Heart right ventricle (tissue), 16 donors: ENCODE measurements around the gene FXR1. TPM values are rescaled to one million over a fixed set of nuclear protein-coding genes. Genes with fewer than 3 reads are reported as not detected.
"Not testable (repeated sequence)": the region's sequence is repeated elsewhere in the genome, so short reads cannot be mapped to it uniquely, and the experiment has no call there.

ENCODE experiments used
- ATAC-seq, 8 donors: fragments of 200-7000 bp; cut with Tn5 transposase; one replicate each; pipeline ENCODE4 v1.9.1; 2020; ENCODE audit warnings: mild to moderate bottlenecking in 8 of 8, moderate library complexity in 8 of 8, moderate number of reproducible peaks in 1 of 8
- DNase-seq, 2 donors: peaks; one replicate each; pipeline ENCODE4 v3.0.0-alpha.2; 2020
- H3K27ac ChIP-seq, 10 donors: fragments of 200-600 bp; sonication (generic) in 2 of 10; one replicate each; pipeline versions ENCODE4 v1.5.0 to v1.8.0; 2020 to 2022; ENCODE audit warnings: mild to moderate bottlenecking in 3 of 10
- H3K27me3 ChIP-seq, 7 donors: fragments of 200-600 bp; one replicate each; pipeline ENCODE4 v1.8.0; 2021 to 2022; ENCODE audit warnings: mild to moderate bottlenecking in 2 of 7
- H3K36me3 ChIP-seq, 9 donors: fragments of 200-600 bp; sonication (generic) in 1 of 9; one replicate each; pipeline versions ENCODE4 v1.5.0 to v1.8.0; 2020 to 2022; ENCODE audit warnings: mild to moderate bottlenecking in 2 of 9
- H3K4me1 ChIP-seq, 9 donors: fragments of 200-600 bp; sonication (generic) in 1 of 9; one replicate each; pipeline versions ENCODE4 v1.5.0 to v1.8.0; 2020 to 2022; ENCODE audit warnings: mild to moderate bottlenecking in 4 of 9
- H3K4me3 ChIP-seq, 10 donors: fragments of 200-600 bp; sonication (generic) in 2 of 10; one replicate each; pipeline versions ENCODE4 v1.5.0 to v1.8.0; 2020 to 2022; ENCODE audit warnings: mild to moderate bottlenecking in 7 of 10, moderate library complexity in 2 of 10
- H3K9me3 ChIP-seq, 11 donors: fragments of 200-600 bp in 10 of 11; sonication (generic) in 2 of 11; one replicate each; pipeline versions ENCODE4 v1.5.0 to v1.8.0; 2013 to 2022; ENCODE audit warnings: mild to moderate bottlenecking in 2 of 11, control low read depth in 1 of 11, moderate library complexity in 1 of 11
- CTCF ChIP-seq, 9 donors: fragments of 200-600 bp; sonication (generic) in 2 of 9; IDR thresholded peaks; one replicate each; pipeline versions ENCODE4 v1.5.0 to v1.8.0; 2021 to 2022; ENCODE audit warnings: antibody characterized with exemption in 9 of 9, mild to moderate bottlenecking in 5 of 9, moderate library complexity in 1 of 9
- WGBS, 2 donors: extraction: QIAGEN DNeasy Blood & Tissue Kit; methylation state at CpG; one replicate each; pipeline ENCODE4 v1.1.7; 2013; ENCODE audit warnings: inconsistent platforms in 1 of 2; 5-methylcytosine and 5-hydroxymethylcytosine counted together
- intact Hi-C, 10 donors: fragments of 100-400 bp; cut with DNase I; formaldehyde crosslinking; loops; one replicate each; pipeline versions ENCODE4 v1.11.1 to v1.14.2; 2022
- polyA plus RNA-seq, 2 donors: library from polyadenylated mRNA; stranded (reverse); fragments of 200-250 nt; gene quantifications; one replicate each; pipeline ENCODE4 v1.2.3, GENCODE V29; 2013
- total RNA-seq, 10 donors: library from RNA; stranded (reverse); fragmentation: NEBNext Ultra II Directional in 3 of 10; extraction: Animal tissue kit (Norgen Biotek cat#: 25700) in 3 of 10; gene quantifications; one replicate each; pipeline versions ENCODE4 v1.2.1 to v1.2.4, GENCODE V29; 2021 to 2023
- donor health status: Arrhythmogenic right ventricular cardiomyopathy.
- donor health status: ischemic (EF 13 %, LVEDD 7.1; RV severe dilation, severe dysfunction).
- donor health status: healthy with polysubstance abuse.
- donor health status: DM: no; HTN: yes; CAD: no.
- donor health status: DM: no; HTN: no; CAD: no.
- donor health status: ischemic (EF 25% LVEDD 6.9; RV normal size, moderate dysfunction).
- donor health status: ischemic (EF 25% LVEDD 5.7; RV mildly dilated, moderate dysfunction).
- donor health status: healthy.
- donor health status: DM: yes; HTN: yes; CAD: no.
- donor health status: Ischemic cardiomyopathy.
- donor health status: ischemic (EF 35%, LVEDD 5.7; RV mildly dilated, moderate dysfunction).
- donor health status: nonischemic (EF 11% LVEDD 7.7; RV severe dilation, severe dysfunction).
- donor health status: DM: yes; HTN: yes; CAD: no.
- donor health status: PGD.
- donor health status: ischemic (EF 29% LVEDD 5.4; RV normal size, mild dysfunction).
- donor health status: nonischemic (EF 23%, LVEDD 6.1; RV moderate dilation, normal function).

FXR1 gene
- total and polyA plus RNA-seq, 12 donors: 69.6 to 314 (median 268) TPM

GRCh38 chr3:180989291-180990163 lies 77.1 kb downstream of the FXR1 start, which contains the start of gene DNAJC19:
Gene DNAJC19 (minus strand): TSS chr3:180989736. CDS start chr3:180989602, 134 bp downstream.
- H3K27ac ChIP-seq: peak within 1 kb of the TSS; percentile 79 to 91 (median 86)
- ATAC-seq: peak; percentile 98 to 100 (median 99)
- peak within 1 kb of the TSS; percentile 59 to 88 (median 79) for H3K4me3 ChIP-seq
- WGBS, 2 donors: 0% methylated on average over 43 of the region's 43 CpGs
- peaks cover 0 to 33% (median 18%) of the 10 kb centered on the region in 9 donors for H3K4me1 ChIP-seq
- peaks cover 0 to 35% (median 11%) of the 10 kb centered on the region in 9 donors for H3K36me3 ChIP-seq
- no peak for TF ChIP-seq CTCF (IDR thresholded peaks at IDR 0.05)
- no peaks in the 10 kb centered on the region for H3K27me3 ChIP-seq
- no peaks in the 10 kb centered on the region for H3K9me3 ChIP-seq
- DNase-seq: peak; percentile 85 to 94
- intact Hi-C loops: loop anchor here in 3 of 10 donors (2.0 to 10.0 kb wide), 4 partner anchors 77 to 385 kb away; partner anchors contain the start of genes FXR1 (in 2 of the 3) and TTC14 (in 2 of the 3)

- Histone ChIP-seq H3K4me3 (peak overlapping the region in 9 of 10 donors; percentile 75 to 88 (median 80)), H3K9me3 (no peaks in the 10 kb centered on the region), H3K4me1 (peaks cover 0 to 33% (median 18%) of the 10 kb centered on the region in 9 donors), H3K36me3 (peaks cover 0 to 26% (median 5%) of the 10 kb centered on the region in 9 donors), H3K27me3 (no peaks in the 10 kb centered on the region), H3K27ac (peak overlapping the region in 8 of 10 donors; percentile 84 to 91 (median 87))
- 25 to 31% methylated on average over 2 of the region's 2 CpGs for WGBS, 2 donors
- DNase-seq: no peak
- ATAC-seq: no peak
- intact Hi-C loops: no loop called here
- TF ChIP-seq CTCF (IDR thresholded peaks at IDR 0.05): no peak
These were observed 78.0 kb downstream of the FXR1 start for GRCh38 chr3:180990505-180990904.

GRCh38 chr3:180996415-180996932 lies 84.0 kb downstream of the FXR1 start:
- H3K27me3 ChIP-seq: no peaks in the 10 kb centered on the region
- ATAC-seq (no peak), DNase-seq (no peak)
- H3K27ac ChIP-seq: no peak overlapping the region
- no peak overlapping the region for H3K4me3 ChIP-seq
- peaks cover 0 to 13% (median 0%) of the 10 kb centered on the region in 11 donors for H3K9me3 ChIP-seq
- WGBS, 2 donors: 85 to 86% methylated on average over 2 of the region's 2 CpGs
- no peak for TF ChIP-seq CTCF (IDR thresholded peaks at IDR 0.05)
- H3K36me3 ChIP-seq: no peaks in the 10 kb centered on the region
- intact Hi-C loops: no loop called here
- no peaks in the 10 kb centered on the region for H3K4me1 ChIP-seq

GRCh38 chr3:181002331-181002730 lies 89.9 kb downstream of the FXR1 start:
- not testable (repeated sequence) for H3K4me1 ChIP-seq

GRCh38 chr3:181003469-181003868 lies 91.0 kb downstream of the FXR1 start:
- H3K27me3 ChIP-seq, H3K27ac ChIP-seq, H3K36me3 ChIP-seq, intact Hi-C loops, DNase-seq, H3K4me3 ChIP-seq, ATAC-seq, H3K4me1 ChIP-seq: not testable (repeated sequence)
- H3K9me3 ChIP-seq: peaks cover 0 to 29% (median 4%) of the 10 kb centered on the region in 11 donors
- 53 to 58% methylated on average over 2 of the region's 2 CpGs for WGBS, 2 donors

More at GRCh38 chr3:181002331-181002730, 89.9 kb downstream of the FXR1 start:
- WGBS, 2 donors: 78 to 85% methylated on average over 4 of the region's 4 CpGs
- ATAC-seq, intact Hi-C loops, H3K4me3 ChIP-seq, H3K27ac ChIP-seq, H3K36me3 ChIP-seq, H3K27me3 ChIP-seq, DNase-seq: not testable (repeated sequence)
- peaks cover 0 to 29% (median 4%) of the 10 kb centered on the region in 11 donors for H3K9me3 ChIP-seq
